B cell (primary cell): ENCODE measurements around the gene NT5C. TPM values are rescaled to one million over a fixed set of nuclear protein-coding genes. Genes with fewer than 3 reads are reported as not detected.

ENCODE experiments used
- ATAC-seq: fragments of 200-7000 bp; cut with Tn5 transposase; one replicate; pipeline ENCODE4 v1.10.0; 2021; ENCODE audit warnings: low read depth, mild to moderate bottlenecking, moderate number of reproducible peaks, moderate library complexity
- CTCF ChIA-PET: fragments of 350-600 bp; sonication (Branson Sonifier 250); formaldehyde crosslinking; loops from one replicate; lab custom pipeline; 2021; ENCODE audit warnings: antibody characterized with exemption, inconsistent platforms; lab: Charles Lee
- POLR2A ChIA-PET: fragments of 350-600 bp; sonication (Branson Sonifier 250); formaldehyde crosslinking; loops from one replicate; lab custom pipeline; 2021; ENCODE audit warnings: antibody characterized with exemption; lab: Charles Lee
- DNase-seq: peaks from one replicate; pipeline ENCODE4 v3.0.0; 2013
- H2AFZ ChIP-seq: 2 replicates; pipeline ENCODE4 v1.6.1; 2012; ENCODE audit warnings: mild to moderate bottlenecking, low read depth, low read length; ENCODE audit not compliant: insufficient read depth, poor library complexity, severe bottlenecking
- H3K27ac ChIP-seq, 2 donors: 1 replicate in 1 of 2; 2 replicates in 1 of 2; pipeline ENCODE4 v1.5.1; 2012 to 2013; ENCODE audit warnings: low read length in 2 of 2, mild to moderate bottlenecking in 2 of 2, moderate library complexity in 1 of 2
- H3K27me3 ChIP-seq, 4 experiments: fragments of 200-600 bp in 1 of 4; sonication (generic) in 1 of 4; replicated peaks in 1 of 4; 1 replicate in 2 of 4; 2 replicates in 2 of 4; pipeline versions ENCODE4 v1.6.1 to v1.7.0; 2013 to 2016; ENCODE audit warnings: low read length in 3 of 4, mild to moderate bottlenecking in 2 of 4, mixed read lengths in 1 of 4, moderate library complexity in 1 of 4; ENCODE audit not compliant: insufficient read depth in 4 of 4, control insufficient read depth in 3 of 4; ENCODE audit errors: control extremely low read depth in 1 of 4
- H3K36me3 ChIP-seq, 2 experiments: replicated peaks in 1 of 2; 1 replicate in 1 of 2; 2 replicates in 1 of 2; pipeline versions ENCODE4 v1.6.1 to v1.7.1; 2013; ENCODE audit warnings: low read length in 1 of 2; ENCODE audit not compliant: insufficient read depth in 2 of 2, control insufficient read depth in 1 of 2; ENCODE audit errors: control extremely low read depth in 1 of 2, extremely low read depth in 1 of 2
- H3K4me1 ChIP-seq, 2 donors: fragments of 200-600 bp in 1 of 2; sonication (generic) in 1 of 2; 1 replicate in 1 of 2; 2 replicates in 1 of 2; pipeline versions ENCODE4 v1.5.1 to v1.6.1; 2013 to 2017; ENCODE audit warnings: low read length in 2 of 2; ENCODE audit not compliant: control insufficient read depth in 2 of 2, insufficient read depth in 2 of 2
- H3K4me2 ChIP-seq: replicated peaks from 2 replicates; pipeline ENCODE3; 2012; ENCODE audit warnings: mild to moderate bottlenecking, low read depth, low read length; ENCODE audit not compliant: poor library complexity, severe bottlenecking
- H3K4me3 ChIP-seq, 5 experiments: fragments of 200-600 bp in 1 of 5; sonication (generic) in 1 of 5; 1 replicate in 3 of 5; 2 replicates in 2 of 5; pipeline versions ENCODE4 v1.5.1 to v1.7.0; 2011 to 2016; ENCODE audit warnings: low read length in 4 of 5, mild to moderate bottlenecking in 4 of 5, low read depth in 2 of 5, control low read depth in 1 of 5, moderate library complexity in 1 of 5; ENCODE audit not compliant: insufficient read depth in 1 of 5; ENCODE audit errors: control extremely low read depth in 1 of 5, extremely low read depth in 1 of 5
- H3K79me2 ChIP-seq: fragments of 200-600 bp; sonication (generic); one replicate; pipeline ENCODE4 v1.6.0; 2016; ENCODE audit warnings: low read length; ENCODE audit not compliant: control insufficient read depth, insufficient read depth
- H3K9ac ChIP-seq: fragments of 200-600 bp; sonication (generic); 2 replicates; pipeline ENCODE4 v1.6.1; 2017; ENCODE audit warnings: mild to moderate bottlenecking, low read length, moderate library complexity
- H3K9me3 ChIP-seq, 3 donors: one replicate each; pipeline versions ENCODE4 v1.6.1 to v1.7.1; 2013; ENCODE audit warnings: low read length in 2 of 3; ENCODE audit not compliant: control insufficient read depth in 2 of 3, insufficient read depth in 1 of 3; ENCODE audit errors: control extremely low read depth in 1 of 3
- H4K20me1 ChIP-seq: 2 replicates; pipeline ENCODE4 v1.6.0; 2012; ENCODE audit warnings: mild to moderate bottlenecking, low read length; ENCODE audit not compliant: insufficient read depth, control insufficient read depth, poor library complexity, severe bottlenecking
- H3K27ac Mint-ChIP-seq: one replicate; pipeline ENCODE4 v1.8.0; 2021; ENCODE audit warnings: mixed read lengths
- H3K27me3 Mint-ChIP-seq: one replicate; pipeline ENCODE4 v1.8.0; 2021; ENCODE audit warnings: mixed read lengths
- H3K4me1 Mint-ChIP-seq: one replicate; pipeline ENCODE4 v1.8.0; 2021; ENCODE audit warnings: mixed read lengths
- H3K4me3 Mint-ChIP-seq: one replicate; pipeline ENCODE4 v1.8.0; 2021; ENCODE audit warnings: mixed read lengths
- H3K9me3 Mint-ChIP-seq: one replicate; pipeline ENCODE4 v1.8.0; 2022; ENCODE audit warnings: mixed read lengths; ENCODE audit not compliant: insufficient read depth
- EZH2 ChIP-seq: IDR thresholded peaks from 2 replicates; pipeline ENCODE4 v1.6.1; 2012; ENCODE audit warnings: borderline replicate concordance, low read depth, mild to moderate bottlenecking, moderate library complexity, low read length; ENCODE audit not compliant: insufficient read depth, poor library complexity, severe bottlenecking
- WGBS: methylation state at CpG from one replicate; pipeline ENCODE4 v1.1.5; 2013; ENCODE audit warnings: missing lambda C conversion rate; ENCODE audit not compliant: insufficient coverage; 5-methylcytosine and 5-hydroxymethylcytosine counted together
- intact Hi-C: fragments of 100-400 bp; cut with micrococcal nuclease; formaldehyde crosslinking; loops from one replicate; pipeline ENCODE4 v1.10.0; 2022
- polyA plus RNA-seq: library from polyadenylated mRNA; depleted of rRNA; stranded (reverse); fragments of >200 nt; gene quantifications from 2 replicates; pipeline ENCODE4 v1.2.3, GENCODE V29; 2012
- total RNA-seq, 2 donors: library from RNA; stranded (reverse); fragments of 120-200 nt in 1 of 2; gene quantifications; 1 replicate in 1 of 2; 2 replicates in 1 of 2; pipeline versions ENCODE4 v1.2.3 to v1.2.4, GENCODE V29; 2013 to 2022
- TF ChIP-seq, protein P1 (sequence below): fragments of 200-600 bp; IDR thresholded peaks from one replicate; pipeline ENCODE4 v1.8.0; 2022; ENCODE audit warnings: antibody characterized with exemption, mild to moderate bottlenecking

NT5C gene
- total and polyA plus RNA-seq, 2 donors (not counting 1 experiment from before 2014, with no cell fraction given), result 98.9 to 184 TPM

DNA sequence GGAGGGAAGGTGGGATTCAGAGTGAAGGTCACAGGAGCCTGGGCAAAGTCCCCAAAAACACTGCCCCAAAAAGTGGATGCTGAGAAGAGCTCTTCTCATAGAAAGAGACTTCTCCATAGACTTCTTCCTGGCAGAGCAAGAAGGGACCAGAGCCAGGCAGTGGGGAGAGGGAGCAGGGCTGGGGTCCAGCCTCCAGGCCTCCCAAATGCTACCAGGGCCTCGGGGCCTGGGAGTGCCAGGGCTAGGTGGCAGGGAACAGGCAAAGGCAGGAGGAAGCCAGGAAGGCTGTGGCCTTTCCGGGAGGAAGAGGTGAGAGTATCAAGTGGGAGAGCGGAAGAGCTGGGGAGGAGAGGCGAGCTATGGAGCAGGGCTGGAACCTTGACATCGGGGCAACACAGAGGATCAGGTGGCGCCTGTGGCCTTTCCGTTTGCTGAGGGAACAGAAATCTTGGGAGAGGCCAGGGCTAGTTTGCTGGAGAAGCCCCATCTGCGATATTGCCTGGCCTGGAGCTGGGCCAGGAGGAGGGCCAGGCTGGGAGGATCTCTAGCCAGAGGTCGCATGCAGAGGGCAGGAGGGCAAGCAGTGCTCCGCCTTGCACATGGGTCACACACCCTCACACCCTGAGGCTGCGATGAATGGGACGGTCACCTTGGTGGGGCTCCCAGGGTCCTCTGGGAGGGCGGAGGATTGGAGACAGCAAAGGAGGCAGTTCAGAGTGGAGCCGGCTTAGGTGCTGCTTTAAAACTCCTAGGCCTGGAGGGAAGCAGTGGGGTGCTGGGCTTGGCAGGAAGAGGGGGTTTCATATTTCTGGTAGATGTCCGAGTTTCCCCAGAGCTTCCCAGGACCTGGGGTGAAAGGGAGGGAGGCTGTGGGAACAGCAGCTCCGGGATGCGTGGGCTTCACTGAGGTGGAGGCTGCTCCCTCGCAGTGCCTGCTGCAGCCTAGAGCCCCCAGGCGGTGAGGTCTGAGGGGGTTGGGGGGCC is 40.4 kb downstream of the NT5C start:
- Histone ChIP-seq H3K79me2 (no peaks in the 10 kb centered on the region), H3K27me3 (peaks cover 0 to 7% (median 0%) of the 10 kb centered on the region in 4 experiments), H3K9me3 (no peaks in the 10 kb centered on the region), H3K4me3 (no peak overlapping the region), H3K9ac (no peak overlapping the region), H3K27ac (no peak overlapping the region), H4K20me1 (no peaks in the 10 kb centered on the region), H3K36me3 (no peaks in the 10 kb centered on the region), H3K4me2 (no peak overlapping the region), H2AFZ (no peak overlapping the region), H3K4me1 (peaks cover 11 to 19% of the 10 kb centered on the region in 2 donors)
- no peak for TF ChIP-seq EZH2
- TF ChIP-seq, protein P1, sequence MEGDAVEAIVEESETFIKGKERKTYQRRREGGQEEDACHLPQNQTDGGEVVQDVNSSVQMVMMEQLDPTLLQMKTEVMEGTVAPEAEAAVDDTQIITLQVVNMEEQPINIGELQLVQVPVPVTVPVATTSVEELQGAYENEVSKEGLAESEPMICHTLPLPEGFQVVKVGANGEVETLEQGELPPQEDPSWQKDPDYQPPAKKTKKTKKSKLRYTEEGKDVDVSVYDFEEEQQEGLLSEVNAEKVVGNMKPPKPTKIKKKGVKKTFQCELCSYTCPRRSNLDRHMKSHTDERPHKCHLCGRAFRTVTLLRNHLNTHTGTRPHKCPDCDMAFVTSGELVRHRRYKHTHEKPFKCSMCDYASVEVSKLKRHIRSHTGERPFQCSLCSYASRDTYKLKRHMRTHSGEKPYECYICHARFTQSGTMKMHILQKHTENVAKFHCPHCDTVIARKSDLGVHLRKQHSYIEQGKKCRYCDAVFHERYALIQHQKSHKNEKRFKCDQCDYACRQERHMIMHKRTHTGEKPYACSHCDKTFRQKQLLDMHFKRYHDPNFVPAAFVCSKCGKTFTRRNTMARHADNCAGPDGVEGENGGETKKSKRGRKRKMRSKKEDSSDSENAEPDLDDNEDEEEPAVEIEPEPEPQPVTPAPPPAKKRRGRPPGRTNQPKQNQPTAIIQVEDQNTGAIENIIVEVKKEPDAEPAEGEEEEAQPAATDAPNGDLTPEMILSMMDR, result no peak
- DNase-seq (no peak), ATAC-seq (no peak)
- intact Hi-C loops, result no loop called here
- no peak overlapping the region for H3K4me3 Mint-ChIP-seq
- WGBS, result 92% methylated on average over 18 of the region's 19 CpGs
- H3K4me1 Mint-ChIP-seq, result peaks cover 16% of the 10 kb centered on the region
- CTCF ChIA-PET, result interaction anchor here (1.4 kb wide), 1 partner anchor 23 kb away, joined by 3 read pairs; no protein-coding TSS in a partner anchor
- no peaks in the 10 kb centered on the region for H3K9me3 Mint-ChIP-seq
- POLR2A ChIA-PET, result interaction anchor here (0.7 kb wide), 1 partner anchor 11 kb away, joined by 3 read pairs; no protein-coding TSS in a partner anchor
- H3K27me3 Mint-ChIP-seq, result no peaks in the 10 kb centered on the region
- no peak overlapping the region for H3K27ac Mint-ChIP-seq
